ENCODE results near the gene CCDC157. TPM values are rescaled to one million over a fixed set of nuclear protein-coding genes. Genes with fewer than 3 reads are reported as not detected.

The CCDC157 gene
- total and polyA plus RNA-seq, 2 donors (not counting 1 experiment from before 2014, with no cell fraction given) = 3.6 to 6.4 TPM

- CTCF ChIA-PET = interaction anchor here (0.6 to 12.3 kb wide), 3 partner anchors 25 to 63 kb away, joined by 3 to 169 read pairs (median 5); partner anchors contain the start of genes CASTOR1 and TBC1D10A
Observed at GRCh38 chr22:30351226-30351625, 5.6 kb upstream of the CCDC157 start.

More at GRCh38 chr22:30351226-30351625, 5.6 kb upstream of the CCDC157 start:
- no peak overlapping the region for H3K27ac ChIP-seq (ENCODE audit: low read length in 2 of 2)
- peaks cover 87% of the 10 kb centered on the region for H4K20me1 ChIP-seq (ENCODE audit: control insufficient read depth, insufficient read depth, low read length, poor library complexity, severe bottlenecking)
- Mint-ChIP-seq H3K9me3 (ENCODE audit: insufficient read depth) (no peaks in the 10 kb centered on the region), H3K27ac (no peak overlapping the region), H3K4me1 (peaks cover 52% of the 10 kb centered on the region), H3K27me3 (no peaks in the 10 kb centered on the region), H3K4me3 (no peak overlapping the region)
- POLR2A ChIA-PET = interaction anchor here (0.7 kb wide), 1 partner anchor 24 kb away, joined by 3 read pairs; the partner anchor contains the start of gene TBC1D10A
- no peaks in the 10 kb centered on the region for H3K27me3 ChIP-seq (replicated peaks in 1 of 4; ENCODE audit: control extremely low read depth in 1 of 4, control insufficient read depth in 3 of 4, insufficient read depth in 4 of 4, low read length in 3 of 4)
- no peak overlapping the region for H2AFZ ChIP-seq (ENCODE audit: insufficient read depth, low read depth, low read length, poor library complexity, severe bottlenecking)
- WGBS (ENCODE audit: insufficient coverage) = 96% methylated on average over 3 of the region's 3 CpGs
- no peak overlapping the region for H3K9ac ChIP-seq (ENCODE audit: low read length)
- no peak for DNase-seq
- H3K4me1 ChIP-seq (ENCODE audit: control insufficient read depth in 2 of 2, insufficient read depth in 2 of 2, low read length in 2 of 2) = peaks cover 20 to 26% of the 10 kb centered on the region in 2 donors
- TF ChIP-seq CTCF (IDR thresholded peaks at IDR 0.05) (no peak), EZH2 (IDR thresholded peaks at IDR 0.05; ENCODE audit: borderline replicate concordance, insufficient read depth, low read depth, low read length, poor library complexity, severe bottlenecking) (no peak)
- peaks cover 15 to 66% of the 10 kb centered on the region in 2 experiments for H3K36me3 ChIP-seq (replicated peaks in 1 of 2; ENCODE audit: control extremely low read depth in 1 of 2, control insufficient read depth in 1 of 2, extremely low read depth in 1 of 2, insufficient read depth in 2 of 2, low read length in 1 of 2)
- peaks cover 94% of the 10 kb centered on the region for H3K79me2 ChIP-seq (ENCODE audit: control insufficient read depth, insufficient read depth, low read length)
- no peak overlapping the region for H3K4me2 ChIP-seq (replicated peaks; ENCODE audit: low read depth, low read length, poor library complexity, severe bottlenecking)
- no peaks in the 10 kb centered on the region for H3K9me3 ChIP-seq (ENCODE audit: control extremely low read depth in 1 of 3, control insufficient read depth in 2 of 3, insufficient read depth in 1 of 3, low read length in 2 of 3)
- intact Hi-C loops (cut with micrococcal nuclease) = no loop called here
- H3K4me3 ChIP-seq (ENCODE audit: control extremely low read depth in 1 of 5, extremely low read depth in 1 of 5, insufficient read depth in 1 of 5, low read depth in 2 of 5, low read length in 4 of 5) = no peak overlapping the region
- ATAC-seq (ENCODE audit: low read depth) = no peak

Measured in B cell (primary cell).